GM18870 (cell line): ENCODE measurements around the gene KRT12.

ENCODE experiments used
- ATAC-seq: cut with Tn5 transposase; IDR thresholded peaks from one replicate; pipeline ENCODE4 v1.9.1; 2021; ENCODE audit warnings: moderate library complexity; ENCODE audit not compliant: unreplicated experiment

KRT12 gene

GRCh38 chr17:40848583-40849235, 18.3 kb downstream of the KRT12 start:
- ATAC-seq: no peak

GRCh38 chr17:40846515-40847144, 20.4 kb downstream of the KRT12 start:
- ATAC-seq: no peak

GRCh38 chr17:40844671-40845107, 22.3 kb downstream of the KRT12 start:
- ATAC-seq: no peak

- ATAC-seq: no peak
Observed at GRCh38 chr17:40843242-40843641, 23.8 kb downstream of the KRT12 start.

GRCh38 chr17:40841246-40841645, 25.8 kb downstream of the KRT12 start:
- no peak for ATAC-seq

GRCh38 chr17:40839194-40839593, 27.8 kb downstream of the KRT12 start:
- no peak for ATAC-seq

- ATAC-seq: no peak
Observed at GRCh38 chr17:40836020-40836419, 31.0 kb downstream of the KRT12 start.

GRCh38 chr17:40833882-40834281, 33.1 kb downstream of the KRT12 start:
- ATAC-seq: no peak

GRCh38 chr17:40832840-40833239, 34.2 kb downstream of the KRT12 start:
- no peak for ATAC-seq

- no peak for ATAC-seq
Observed at GRCh38 chr17:40830085-40830776, 36.8 kb downstream of the KRT12 start.

- no peak for ATAC-seq
Observed at GRCh38 chr17:40828454-40829044, 38.5 kb downstream of the KRT12 start.

GRCh38 chr17:40827746-40828453, 39.1 kb downstream of the KRT12 start:
- no peak for ATAC-seq

GRCh38 chr17:40825599-40825998, 41.4 kb downstream of the KRT12 start:
- ATAC-seq: no peak

GRCh38 chr17:40824015-40824832, 42.8 kb downstream of the KRT12 start:
- ATAC-seq: no peak

GRCh38 chr17:40822132-40822812, 44.8 kb downstream of the KRT12 start, which contains the start of gene KRT10:
Gene KRT10, minus strand, starts transcription at chr17:40822614. Its CDS starts 29 bp downstream, at chr17:40822585.
- ATAC-seq: no peak

- ATAC-seq: no peak
Observed at GRCh38 chr17:40821536-40821935, 45.5 kb downstream of the KRT12 start.

- no peak for ATAC-seq
Observed at GRCh38 chr17:40820228-40820838, 46.7 kb downstream of the KRT12 start.

GRCh38 chr17:40819528-40820125, 47.4 kb downstream of the KRT12 start:
- ATAC-seq: no peak
